ENCODE data around the gene CDC20.

The CDC20 gene

DNA sequence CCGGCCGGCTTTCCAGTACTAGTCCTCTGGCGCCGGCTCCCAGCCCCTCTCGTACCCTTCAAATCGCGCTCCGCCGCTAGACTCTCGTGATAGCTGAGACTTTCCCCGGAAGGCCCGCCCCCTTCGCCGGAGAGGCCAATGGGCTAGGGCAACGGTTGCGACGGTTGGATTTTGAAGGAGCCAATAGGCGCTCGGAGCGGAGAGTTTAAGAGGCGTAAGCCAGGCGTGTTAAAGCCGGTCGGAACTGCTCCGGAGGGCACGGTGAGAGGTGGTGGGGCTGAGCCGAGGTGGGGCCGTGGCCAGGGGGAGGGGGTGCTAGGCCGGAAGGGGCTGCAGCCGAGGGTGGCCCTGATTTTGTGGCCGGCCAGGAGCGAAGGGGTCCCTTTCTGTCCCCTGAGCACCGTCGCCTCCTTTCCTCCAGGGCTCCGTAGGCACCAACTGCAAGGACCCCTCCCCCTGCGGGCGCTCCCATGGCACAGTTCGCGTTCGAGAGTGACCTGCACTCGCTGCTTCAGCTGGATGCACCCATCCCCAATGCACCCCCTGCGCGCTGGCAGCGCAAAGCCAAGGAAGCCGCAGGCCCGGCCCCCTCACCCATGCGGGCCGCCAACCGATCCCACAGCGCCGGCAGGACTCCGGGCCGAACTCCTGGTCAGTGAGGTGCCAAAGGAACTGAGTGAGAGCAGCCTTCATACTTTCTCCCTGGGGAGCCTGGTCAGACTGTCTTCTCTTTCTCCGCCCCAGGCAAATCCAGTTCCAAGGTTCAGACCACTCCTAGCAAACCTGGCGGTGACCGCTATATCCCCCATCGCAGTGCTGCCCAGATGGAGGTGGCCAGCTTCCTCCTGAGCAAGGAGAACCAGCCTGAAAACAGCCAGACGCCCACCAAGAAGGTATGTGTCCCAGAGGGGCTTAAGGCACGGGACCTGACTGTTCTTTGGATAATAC, at the start of gene CDC20:
Gene CDC20 (plus strand): TSS at position 236 of the 948 bp plus-strand sequence. CDS start 235 bp downstream, at position 471.
- peak; percentile 86 to 97 (median 89) for DNase-seq (ENCODE audit: low read depth in 3 of 3, low spot score in 1 of 3)

GRCh38 chr1:43309405-43310025, 49.3 kb upstream of the CDC20 start:
- no peak for DNase-seq (ENCODE audit: low read depth in 3 of 3, low spot score in 1 of 3)

DNA sequence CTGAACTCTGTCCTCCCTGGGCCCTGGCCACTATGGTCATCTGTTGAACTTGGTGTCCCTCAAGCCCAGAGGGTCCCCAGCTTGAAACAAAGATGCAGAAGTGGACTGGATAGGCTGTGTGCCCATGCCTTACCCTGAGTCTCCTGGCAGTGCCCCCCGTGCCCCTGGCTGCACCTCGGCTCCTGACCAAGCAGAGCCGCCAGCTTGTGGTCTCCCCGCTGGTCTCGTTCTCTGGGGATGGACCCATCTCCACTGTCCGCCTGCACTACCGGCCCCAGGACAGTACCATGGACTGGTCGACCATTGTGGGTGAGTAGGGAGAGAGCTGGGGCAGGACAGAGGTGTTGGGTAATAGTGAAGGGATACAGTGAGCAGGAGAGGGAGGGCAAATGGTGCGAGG, 47.3 kb upstream of the CDC20 start:
- no peak for DNase-seq (ENCODE audit: low read depth in 3 of 3, low spot score in 1 of 3)

GRCh38 chr1:43312212-43312623, 46.6 kb upstream of the CDC20 start:
- DNase-seq (ENCODE audit: low read depth in 3 of 3, low spot score in 1 of 3) = no peak

DNA sequence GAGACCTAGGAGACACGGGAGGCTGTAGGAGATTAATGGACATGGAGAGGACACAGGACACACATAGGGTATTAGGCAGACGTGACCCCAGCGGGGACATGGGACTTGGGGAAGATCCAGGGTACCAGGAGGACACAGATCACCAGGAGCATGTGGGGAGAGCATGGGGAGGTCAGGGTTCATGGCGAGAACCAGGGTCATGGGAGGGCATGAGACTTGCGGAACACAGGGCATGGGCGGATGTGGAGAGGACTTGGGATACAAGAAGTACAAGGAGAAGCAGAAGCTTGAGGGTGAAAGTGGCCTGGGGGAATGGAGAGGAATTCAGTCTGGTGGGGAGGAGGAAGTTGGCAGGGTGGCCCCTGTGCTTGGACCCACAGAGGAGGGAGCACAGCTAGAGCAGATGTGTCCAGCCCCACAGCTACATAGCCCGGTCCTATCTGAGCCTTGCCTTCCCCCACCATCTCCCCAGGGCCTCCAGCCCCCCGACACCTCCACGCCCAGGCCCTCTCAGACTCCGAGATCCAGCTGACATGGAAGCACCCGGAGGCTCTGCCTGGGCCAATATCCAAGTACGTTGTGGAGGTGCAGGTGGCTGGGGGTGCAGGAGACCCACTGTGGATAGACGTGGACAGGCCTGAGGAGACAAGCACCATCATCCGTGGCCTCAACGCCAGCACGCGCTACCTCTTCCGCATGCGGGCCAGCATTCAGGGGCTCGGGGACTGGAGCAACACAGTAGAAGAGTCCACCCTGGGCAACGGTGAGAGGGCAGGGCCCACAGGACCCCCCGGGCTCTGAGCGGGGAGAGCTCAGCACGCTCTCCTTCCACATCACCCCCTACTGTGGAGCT, 45.9 kb upstream of the CDC20 start:
- DNase-seq (ENCODE audit: low read depth in 3 of 3, low spot score in 1 of 3) = no peak

GRCh38 chr1:43313771-43314170, 45.0 kb upstream of the CDC20 start:
- no peak for DNase-seq (ENCODE audit: low read depth in 3 of 3, low spot score in 1 of 3)

- DNase-seq (ENCODE audit: low read depth in 3 of 3, low spot score in 1 of 3) = no peak
Measured at GRCh38 chr1:43314233-43314632, 44.5 kb upstream of the CDC20 start.

DNA sequence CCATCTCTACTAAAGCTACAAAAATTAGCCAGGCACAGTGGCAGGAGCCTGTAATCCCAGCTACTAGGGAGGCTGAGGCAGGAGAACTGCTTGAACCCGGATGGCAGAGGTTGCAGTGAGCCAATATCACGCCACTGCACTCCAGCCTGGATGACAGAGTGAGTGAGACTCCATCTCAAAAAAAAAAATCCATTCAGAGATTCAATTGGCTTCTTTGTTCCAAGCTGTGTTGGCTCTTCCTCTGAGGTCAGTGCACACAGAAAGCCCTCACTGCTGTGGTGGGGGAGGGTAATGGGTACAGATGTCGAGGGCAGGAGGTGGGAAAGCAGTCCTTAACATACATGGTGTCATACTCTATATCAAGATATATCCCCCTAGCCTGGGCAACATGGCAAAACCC, 43.3 kb upstream of the CDC20 start:
- no peak for DNase-seq (ENCODE audit: low read depth in 3 of 3, low spot score in 1 of 3)

DNA sequence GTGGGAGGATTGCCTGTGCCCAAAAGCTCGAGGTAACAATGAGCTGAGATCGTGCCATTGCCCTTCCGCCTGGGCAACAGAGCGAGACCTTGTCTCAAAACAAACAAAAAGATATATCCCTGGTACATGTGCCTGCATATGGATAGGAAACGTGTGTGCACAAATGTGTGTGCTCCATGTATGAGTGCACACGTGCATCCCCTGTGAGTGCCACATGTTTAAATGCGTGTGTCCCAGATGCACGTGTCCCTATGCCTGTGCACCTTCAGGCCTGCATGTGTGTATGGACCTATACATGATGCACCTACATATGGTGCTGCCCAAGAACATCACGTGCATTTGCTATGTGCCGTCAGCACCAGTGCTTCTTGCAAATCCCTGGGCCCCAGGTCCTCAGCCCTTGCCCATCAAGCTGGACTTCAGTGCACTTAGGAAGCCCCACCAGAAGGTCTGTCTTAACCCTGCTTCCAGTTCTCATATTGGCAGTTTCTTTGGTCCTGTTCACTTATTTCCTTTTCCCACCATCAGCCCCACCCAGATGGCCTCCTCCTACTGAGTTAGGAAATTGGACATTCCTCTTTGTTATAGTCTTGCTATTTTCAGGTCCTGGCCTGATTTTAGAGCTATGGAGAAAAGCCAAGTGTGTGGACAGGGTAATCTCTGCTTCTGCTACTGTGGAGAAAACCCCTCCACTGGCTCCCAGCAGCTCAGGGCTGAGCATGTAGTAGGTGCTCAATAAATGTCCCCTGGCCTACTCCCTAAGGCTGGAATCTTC, 42.6 kb upstream of the CDC20 start:
- DNase-seq (ENCODE audit: low read depth in 3 of 3, low spot score in 1 of 3) = no peak

GRCh38 chr1:43316738-43317520, 41.9 kb upstream of the CDC20 start:
- no peak for DNase-seq (ENCODE audit: low read depth in 3 of 3, low spot score in 1 of 3)

- no peak for DNase-seq (ENCODE audit: low read depth in 3 of 3, low spot score in 1 of 3)
Measured at GRCh38 chr1:43317817-43318471, 40.8 kb upstream of the CDC20 start.

DNA sequence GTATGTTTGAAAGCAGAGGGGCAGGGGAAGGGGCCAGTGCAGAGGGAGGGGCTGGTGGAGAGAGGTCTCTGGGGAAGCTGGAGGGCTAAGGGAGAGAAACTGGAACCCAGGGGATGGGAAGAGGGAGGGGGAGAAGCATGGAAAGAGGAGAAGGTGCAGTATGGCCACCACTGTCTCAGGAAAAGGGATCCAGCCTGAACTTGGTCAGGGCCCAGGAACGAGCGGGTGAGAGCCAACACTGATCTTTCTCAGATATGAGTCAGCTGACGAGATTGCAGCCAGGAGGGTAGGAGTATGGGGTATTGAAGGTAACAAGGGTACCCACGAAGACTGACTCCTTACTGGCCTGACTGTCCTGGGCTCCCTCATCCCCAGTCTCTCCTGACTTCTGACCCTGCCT, 40.0 kb upstream of the CDC20 start:
- DNase-seq (ENCODE audit: low read depth in 3 of 3, low spot score in 1 of 3) = no peak

DNA sequence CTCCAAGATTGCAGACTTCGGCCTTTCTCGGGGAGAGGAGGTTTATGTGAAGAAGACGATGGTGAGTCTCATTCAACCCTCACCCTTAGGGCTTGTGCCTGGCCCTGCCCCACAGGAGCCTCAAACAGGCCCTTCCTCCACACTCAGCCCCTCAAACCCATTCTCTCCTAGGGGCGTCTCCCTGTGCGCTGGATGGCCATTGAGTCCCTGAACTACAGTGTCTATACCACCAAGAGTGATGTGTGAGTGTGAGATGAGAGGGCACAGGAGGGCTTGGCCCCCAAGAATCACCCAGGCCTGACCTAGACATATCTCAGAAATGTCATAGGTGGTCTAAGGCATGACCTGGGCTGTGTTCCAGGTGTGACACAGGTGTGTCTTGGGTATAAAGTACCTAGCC, 39.5 kb upstream of the CDC20 start:
- DNase-seq (ENCODE audit: low read depth in 3 of 3, low spot score in 1 of 3) = no peak

- no peak for DNase-seq (ENCODE audit: low read depth in 3 of 3, low spot score in 1 of 3)
Measured at GRCh38 chr1:43319766-43320165, 39.0 kb upstream of the CDC20 start.

- DNase-seq (ENCODE audit: low read depth in 3 of 3, low spot score in 1 of 3) = no peak
Measured at GRCh38 chr1:43321331-43321891, 37.4 kb upstream of the CDC20 start.

- no peak for DNase-seq (ENCODE audit: low read depth in 3 of 3, low spot score in 1 of 3)
Measured at GRCh38 chr1:43322506-43322905, 36.3 kb upstream of the CDC20 start.

DNA sequence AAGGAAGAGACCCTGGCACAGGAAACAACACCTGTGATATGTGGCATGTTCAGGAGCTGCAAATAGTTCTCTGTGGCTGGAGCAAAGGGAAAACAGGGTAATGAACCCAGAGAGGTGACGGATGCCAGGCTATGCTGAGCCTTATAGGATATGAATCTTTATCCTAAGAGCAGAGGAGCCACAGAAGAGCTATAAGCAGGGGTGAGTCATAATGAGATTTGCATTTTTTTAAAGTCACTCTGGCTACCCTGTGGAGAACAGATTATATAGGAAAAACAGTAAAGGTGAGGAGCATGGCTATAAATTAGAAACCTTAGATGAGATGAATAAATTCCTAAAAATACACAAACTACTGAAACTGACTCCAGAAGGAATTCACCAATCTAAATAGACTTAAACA, 34.0 kb upstream of the CDC20 start:
- no peak for DNase-seq (ENCODE audit: low read depth in 3 of 3, low spot score in 1 of 3)

DNA sequence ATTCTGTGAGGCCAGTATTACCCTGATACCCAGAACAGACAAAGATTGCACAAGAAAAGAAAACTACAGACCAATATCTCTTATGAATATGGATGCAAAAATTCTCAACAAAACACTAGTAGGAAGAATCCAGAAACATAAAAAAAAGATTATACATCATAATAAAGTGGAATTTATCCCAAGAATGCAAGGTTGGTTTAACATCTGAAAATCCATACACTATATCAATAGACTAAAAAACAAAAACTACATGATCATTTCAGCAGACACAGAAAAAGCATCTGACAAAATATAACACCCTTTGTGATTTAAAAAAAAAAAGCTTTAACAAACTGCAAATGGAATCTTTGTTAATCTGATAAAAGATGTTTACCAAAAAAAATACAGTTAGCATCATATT, 33.4 kb upstream of the CDC20 start:
- DNase-seq (ENCODE audit: low read depth in 3 of 3, low spot score in 1 of 3) = no peak

Measured in stimulated activated CD4-positive, alpha-beta T cell treated with anti-CD3 and anti-CD28 coated beads, TNF-alpha, amount 100 ng/mL, for 1 hour (primary cell).